ENCODE measurements around the gene CEP89.
"Not testable (repeated sequence)": the region's sequence is repeated elsewhere in the genome, so short reads cannot be mapped to it uniquely, and the experiment has no call there.

GRCh38 chr19:32995966-32996365 is 24.2 kb upstream of the CEP89 start:
- not testable (repeated sequence) for TF ChIP-seq BHLHE40 (IDR thresholded peaks at IDR 0.05; ENCODE audit: low read depth, low read length); CTCF (conservative IDR thresholded peaks at IDR 0.05; ENCODE audit: low read depth, low read length); POLR2A (IDR thresholded peaks at IDR 0.05; ENCODE audit: low read depth, low read length); CHD1 (IDR thresholded peaks at IDR 0.05; ENCODE audit: low read depth, low read length); CEBPB (IDR thresholded peaks at IDR 0.05; ENCODE audit: low read depth, low read length)

Data from IMR-90 (cell line).